Measurements from ENCODE around the gene ERCC4.
"Not testable (repeated sequence)": the region's sequence is repeated elsewhere in the genome, so short reads cannot be mapped to it uniquely, and the experiment has no call there.

Gene ERCC4

DNA sequence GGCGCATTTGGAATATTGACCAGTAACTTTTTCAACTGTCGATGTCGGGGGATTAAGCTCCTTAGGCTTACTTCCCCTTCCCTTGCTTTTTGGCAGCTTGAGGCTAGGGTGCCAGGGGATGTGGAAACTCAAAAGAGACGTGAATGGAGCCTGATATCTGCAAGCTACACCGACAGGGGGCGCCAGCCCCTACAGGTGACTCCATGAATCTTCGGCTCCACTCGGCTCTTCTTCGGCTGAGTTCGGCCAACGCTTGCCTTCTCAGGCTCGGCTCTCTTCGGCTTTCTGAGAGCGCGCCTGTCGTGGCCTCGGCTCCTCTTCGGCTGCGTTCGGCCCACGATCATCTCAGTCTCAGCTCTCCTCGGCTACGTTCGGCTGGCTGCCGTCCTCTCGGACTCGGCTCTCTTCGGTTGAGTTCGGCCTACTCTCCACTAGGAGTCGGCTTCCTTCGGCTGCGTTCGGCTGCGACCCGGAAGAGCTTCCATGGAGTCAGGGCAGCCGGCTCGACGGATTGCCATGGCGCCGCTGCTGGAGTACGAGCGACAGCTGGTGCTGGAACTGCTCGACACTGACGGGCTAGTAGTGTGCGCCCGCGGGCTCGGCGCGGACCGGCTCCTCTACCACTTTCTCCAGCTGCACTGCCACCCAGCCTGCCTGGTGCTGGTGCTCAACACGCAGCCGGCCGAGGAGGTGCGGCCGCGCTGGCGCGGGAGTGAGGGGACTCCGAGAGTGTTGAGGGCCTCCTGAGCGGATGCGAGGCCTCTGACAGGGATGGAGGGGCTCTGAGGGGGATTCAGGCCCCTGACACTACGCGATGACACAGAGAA lies at the start of gene ERCC4:
ERCC4 (plus strand) TSS at position 472 of the 827 bp plus-strand sequence; CDS start at position 484, 12 bp downstream.
- in situ Hi-C loops (cut with MboI; ENCODE audit: low sequenced_read_pairs) = loop anchor here (25.0 kb wide), 2 partner anchors 367 to 617 kb away; no protein-coding TSS in a partner anchor

- in situ Hi-C loops (cut with MboI; ENCODE audit: low sequenced_read_pairs) = no loop called here
Measured at GRCh38 chr16:13873835-13874438, 46.0 kb upstream of the ERCC4 start.

- in situ Hi-C loops (cut with MboI; ENCODE audit: low sequenced_read_pairs) = no loop called here
Measured at GRCh38 chr16:13875614-13876284, 44.2 kb upstream of the ERCC4 start.

DNA sequence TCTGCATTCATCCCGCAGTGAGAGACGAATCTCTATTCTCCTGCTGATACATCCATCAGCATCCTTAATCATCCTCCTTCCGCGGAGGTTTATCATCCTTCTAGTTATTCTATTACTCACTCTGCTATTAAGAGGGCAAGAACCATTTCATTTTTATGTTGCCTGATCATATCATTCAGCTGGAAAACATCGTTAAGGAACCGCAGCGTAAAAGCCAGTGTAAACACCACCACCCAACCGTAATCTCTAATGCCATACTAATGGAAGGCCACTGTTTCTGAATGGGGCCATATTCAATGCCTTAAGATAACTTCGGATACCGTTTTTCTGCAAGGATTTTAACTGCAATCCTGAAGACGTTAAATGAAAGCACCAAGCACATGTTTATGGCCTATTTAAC lies 36.7 kb upstream of the ERCC4 start:
- in situ Hi-C loops (cut with MboI; ENCODE audit: low sequenced_read_pairs) = no loop called here

GRCh38 chr16:13883881-13884280 lies 36.1 kb upstream of the ERCC4 start:
- in situ Hi-C loops (cut with MboI; ENCODE audit: low sequenced_read_pairs) = no loop called here

DNA sequence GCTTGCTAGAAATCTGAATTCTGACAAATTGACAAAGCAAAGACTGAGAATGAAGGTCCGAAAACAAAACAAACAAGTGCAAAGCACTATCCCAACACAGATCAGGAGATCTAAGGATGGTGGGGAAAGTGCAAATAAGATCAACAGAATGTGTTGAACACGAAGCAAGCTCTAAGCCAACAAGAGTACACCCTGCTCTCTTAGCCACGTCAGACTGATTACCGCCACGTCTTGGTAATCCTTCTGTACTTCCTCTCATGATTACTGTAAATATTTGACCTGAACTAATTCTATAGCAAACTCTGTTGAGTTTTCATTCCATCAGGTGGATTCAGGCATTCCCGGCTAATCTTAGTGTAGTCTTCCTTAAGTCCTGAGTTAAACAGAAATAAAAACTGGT lies 34.3 kb upstream of the ERCC4 start:
- in situ Hi-C loops (cut with MboI; ENCODE audit: low sequenced_read_pairs) = no loop called here

GRCh38 chr16:13886608-13887007 lies 33.3 kb upstream of the ERCC4 start:
- in situ Hi-C loops (cut with MboI; ENCODE audit: low sequenced_read_pairs) = no loop called here

DNA sequence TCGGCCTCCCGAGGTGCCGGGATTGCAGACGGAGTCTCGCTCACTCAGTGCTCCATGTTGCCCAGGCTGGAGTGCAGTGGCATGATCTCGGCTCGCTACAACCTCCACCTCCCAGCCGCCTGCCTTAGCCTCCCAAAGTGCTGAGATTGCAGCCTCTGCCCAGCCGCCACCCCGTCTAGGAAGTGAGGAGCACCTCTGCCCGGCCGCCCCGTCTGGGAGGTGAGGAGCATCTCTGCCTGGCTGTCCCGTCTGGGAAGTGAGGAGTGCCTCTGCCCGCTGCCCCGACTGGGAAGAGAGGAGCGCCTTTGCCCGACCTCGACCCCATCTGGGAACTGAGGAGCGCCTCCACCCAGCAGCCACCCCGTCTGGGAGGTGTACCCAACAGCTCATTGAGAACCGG lies 30.6 kb upstream of the ERCC4 start:
- in situ Hi-C loops (cut with MboI; ENCODE audit: low sequenced_read_pairs) = not testable (repeated sequence)

DNA sequence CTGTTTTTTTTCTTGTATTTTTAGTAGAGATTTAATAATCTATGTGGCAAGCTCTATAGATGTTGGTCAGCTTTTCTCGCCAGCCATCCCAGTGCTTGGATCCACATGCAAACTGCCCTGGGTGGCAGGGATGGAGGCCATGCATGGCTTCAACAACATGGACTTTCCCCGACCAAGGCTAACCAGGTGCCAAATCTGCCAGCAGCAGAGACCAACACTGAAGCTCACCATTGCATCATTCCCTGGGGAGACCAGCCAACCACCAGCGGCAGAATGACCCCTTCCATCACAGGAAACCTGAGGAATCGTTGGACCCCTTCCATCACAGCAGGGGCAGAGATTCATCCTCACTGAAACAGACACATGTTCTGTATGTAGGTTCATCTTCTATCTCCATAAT lies 27.7 kb upstream of the ERCC4 start:
- in situ Hi-C loops (cut with MboI; ENCODE audit: low sequenced_read_pairs) = no loop called here

- in situ Hi-C loops (cut with MboI; ENCODE audit: low sequenced_read_pairs) = no loop called here
Measured at GRCh38 chr16:13895516-13895915, 24.4 kb upstream of the ERCC4 start.

GRCh38 chr16:13896543-13897182 lies 23.3 kb upstream of the ERCC4 start:
- in situ Hi-C loops (cut with MboI; ENCODE audit: low sequenced_read_pairs) = no loop called here

DNA sequence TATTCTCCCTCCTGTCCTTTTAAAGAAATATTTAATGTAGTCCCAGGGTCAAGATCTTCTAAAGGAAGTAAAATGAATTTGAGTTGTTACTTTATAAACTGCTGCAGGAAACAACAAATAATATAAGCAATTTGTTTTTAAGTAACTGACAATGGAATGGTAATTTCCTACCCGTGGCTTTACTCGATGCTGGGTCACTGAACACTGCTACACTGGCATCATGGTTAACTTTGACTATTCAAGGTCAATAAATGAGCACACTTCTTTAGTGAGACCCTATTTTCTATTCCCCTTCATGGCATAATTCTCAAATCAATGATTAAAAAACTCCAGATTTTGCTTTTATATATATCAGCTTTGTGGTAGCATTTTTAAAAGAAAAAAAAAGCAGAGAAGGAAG lies 22.1 kb upstream of the ERCC4 start:
- in situ Hi-C loops (cut with MboI; ENCODE audit: low sequenced_read_pairs) = no loop called here

DNA sequence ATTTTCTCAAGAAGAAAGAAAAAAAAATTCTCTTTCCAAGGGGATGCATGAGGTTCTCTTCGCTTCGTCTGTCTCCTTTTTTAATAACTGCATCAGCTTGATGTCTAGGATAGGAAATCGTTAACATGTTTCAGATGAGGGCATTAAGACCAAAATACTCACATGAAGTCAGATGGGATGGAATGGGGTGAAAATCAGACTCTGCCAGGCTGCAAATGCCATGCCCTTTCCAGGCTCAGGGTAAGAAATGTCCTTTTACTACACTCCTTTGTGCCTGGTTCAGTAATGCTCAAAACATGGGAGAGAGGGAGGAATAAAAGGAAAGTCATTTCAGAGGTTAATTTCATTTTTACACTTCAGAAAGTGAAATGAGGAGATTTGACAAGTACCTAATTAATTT lies 21.7 kb upstream of the ERCC4 start:
- in situ Hi-C loops (cut with MboI; ENCODE audit: low sequenced_read_pairs) = no loop called here

DNA sequence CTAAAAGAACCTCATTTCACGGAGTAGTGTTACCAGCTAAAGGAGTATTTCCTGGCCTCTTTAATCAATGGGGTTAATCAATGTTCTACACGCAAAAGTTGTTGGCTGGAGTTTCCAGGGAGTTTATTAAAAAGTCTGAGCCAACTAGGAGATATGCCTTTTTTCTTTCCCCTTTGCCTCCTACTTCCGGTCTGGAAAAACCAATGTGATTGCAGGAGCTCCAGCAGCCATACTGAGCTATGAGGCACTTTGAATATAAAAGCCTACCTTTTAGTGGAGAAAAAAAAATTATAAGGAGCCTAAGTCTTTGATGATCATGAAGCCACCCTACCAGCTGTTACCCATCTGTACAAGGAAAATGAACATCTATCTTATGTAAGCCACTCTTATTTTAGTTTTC lies 17.9 kb upstream of the ERCC4 start:
- in situ Hi-C loops (cut with MboI; ENCODE audit: low sequenced_read_pairs) = loop anchor here (25.0 kb wide), 2 partner anchors 385 to 635 kb away; no protein-coding TSS in a partner anchor

GRCh38 chr16:13902677-13903076 lies 17.3 kb upstream of the ERCC4 start:
- in situ Hi-C loops (cut with MboI; ENCODE audit: low sequenced_read_pairs) = loop anchor here (25.0 kb wide), 2 partner anchors 385 to 635 kb away; no protein-coding TSS in a partner anchor

GRCh38 chr16:13904179-13904691 lies 15.7 kb upstream of the ERCC4 start:
- in situ Hi-C loops (cut with MboI; ENCODE audit: low sequenced_read_pairs) = loop anchor here (25.0 kb wide), 2 partner anchors 383 to 633 kb away; no protein-coding TSS in a partner anchor

DNA sequence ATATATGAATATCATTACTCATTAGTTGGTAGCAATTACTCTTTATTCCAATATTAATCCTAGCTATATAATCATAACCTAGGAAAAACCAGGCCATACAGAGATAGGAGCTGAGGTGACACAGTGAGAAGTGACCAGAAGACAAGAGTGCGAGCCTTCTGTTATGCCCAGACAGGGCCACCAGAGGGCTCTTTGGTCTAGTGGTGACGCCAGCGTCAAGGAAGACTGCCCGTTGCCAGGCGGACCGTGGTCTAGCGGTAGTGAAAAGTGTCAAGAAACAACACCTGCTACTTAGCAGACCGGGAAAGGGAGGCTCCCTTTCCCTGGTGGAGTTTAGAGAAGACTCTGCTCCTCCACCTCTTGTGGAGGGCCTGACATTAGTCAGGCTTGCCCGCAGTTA lies 15.1 kb upstream of the ERCC4 start:
- in situ Hi-C loops (cut with MboI; ENCODE audit: low sequenced_read_pairs) = loop anchor here (25.0 kb wide), 2 partner anchors 382 to 632 kb away; no protein-coding TSS in a partner anchor

- in situ Hi-C loops (cut with MboI; ENCODE audit: low sequenced_read_pairs) = loop anchor here (25.0 kb wide), 2 partner anchors 381 to 631 kb away; no protein-coding TSS in a partner anchor
Measured at GRCh38 chr16:13906168-13907089, 13.5 kb upstream of the ERCC4 start.

GRCh38 chr16:13907431-13907830 lies 12.5 kb upstream of the ERCC4 start:
- in situ Hi-C loops (cut with MboI; ENCODE audit: low sequenced_read_pairs) = loop anchor here (25.0 kb wide), 2 partner anchors 380 to 630 kb away; no protein-coding TSS in a partner anchor

Measured in HL-60/S4 treated with phorbol 12-myristate 13-acetate at 8.2 ng/mL for 4 days and 3 days (cell line).